SK-N-SH (cell line): ENCODE results near the gene IL17RE. TPM values are rescaled to one million over a fixed set of nuclear protein-coding genes. Genes with fewer than 3 reads are reported as not detected.

Experiments used
- CTCF ChIA-PET: fragments of 300-600, 350-600 bp; formaldehyde crosslinking; extraction: SDS; loops from one replicate; lab custom pipeline; 2021; lab: Yijun Ruan, JAX
- POLR2A ChIA-PET: fragments of 350-600 bp; sonication (Branson Sonifier 250); formaldehyde crosslinking; extraction: SDS; loops from one replicate; lab custom pipeline; 2020; ENCODE audit warnings: antibody characterized with exemption, inconsistent platforms; lab: Yijun Ruan, JAX
- DNase-seq: peaks from one replicate; pipeline ENCODE4 v3.0.0; 2012
- H2AFZ ChIP-seq: fragments of 200-600 bp; sonication (generic); 2 replicates; pipeline ENCODE4 v1.8.1; 2016; ENCODE audit warnings: antibody characterized with exemption, mild to moderate bottlenecking, low read depth
- H3F3A ChIP-seq: fragments of 200-600 bp; sonication (generic); replicated peaks from 2 replicates; pipeline ENCODE3; 2016; ENCODE audit warnings: antibody characterized with exemption, mild to moderate bottlenecking; ENCODE audit not compliant: insufficient read depth
- H3K27ac ChIP-seq, 2 experiments: fragments of 200-500 bp in 1 of 2; fragments of 200-600 bp in 1 of 2; sonication (Bioruptor generic) in 1 of 2; sonication (generic), shearing (Covaris generic) in 1 of 2; 2 replicates each; pipeline versions ENCODE4 v1.5.1 to v1.6.1; 2014 to 2016; ENCODE audit warnings: low read depth in 2 of 2, inconsistent platforms in 1 of 2, low read length in 1 of 2, mild to moderate bottlenecking in 1 of 2, mixed read lengths in 1 of 2
- H3K27me3 ChIP-seq: fragments of 200-600 bp; sonication (generic), shearing (Covaris generic); 2 replicates; pipeline ENCODE4 v1.6.1; 2016; ENCODE audit warnings: mixed run types; ENCODE audit not compliant: insufficient read depth
- H3K36me3 ChIP-seq, 2 experiments: fragments of 200-500 bp in 1 of 2; fragments of 200-600 bp in 1 of 2; sonication (Bioruptor generic) in 1 of 2; sonication (generic) in 1 of 2; replicated peaks in 1 of 2; 2 replicates each; pipeline versions ENCODE3 to v1.5.1; 2014 to 2016; ENCODE audit warnings: low read length in 1 of 2, mild to moderate bottlenecking in 1 of 2; ENCODE audit not compliant: insufficient read depth in 2 of 2, control insufficient read depth in 1 of 2
- H3K4me1 ChIP-seq, 2 experiments: fragments of 200-500 bp in 1 of 2; fragments of 200-600 bp in 1 of 2; sonication (Bioruptor generic) in 1 of 2; sonication (generic), shearing (Covaris generic) in 1 of 2; 2 replicates each; pipeline versions ENCODE4 v1.5.1 to v1.6.1; 2014 to 2016; ENCODE audit warnings: low read depth in 1 of 2, low read length in 1 of 2, mixed run types in 1 of 2; ENCODE audit not compliant: insufficient read depth in 2 of 2, control insufficient read depth in 1 of 2
- H3K4me2 ChIP-seq: fragments of 200-600 bp; sonication (generic), shearing (Covaris generic); 2 replicates; pipeline ENCODE4 v1.6.1; 2017; ENCODE audit warnings: mixed run types
- H3K4me3 ChIP-seq, 2 experiments: fragments of 200-500 bp in 1 of 2; fragments of 200-600 bp in 1 of 2; sonication (Bioruptor generic) in 1 of 2; sonication (generic), shearing (Covaris generic) in 1 of 2; 2 replicates each; pipeline versions ENCODE4 v1.5.1 to v1.8.1; 2014 to 2016; ENCODE audit warnings: low read depth in 2 of 2, inconsistent platforms in 1 of 2, low read length in 1 of 2, mild to moderate bottlenecking in 1 of 2, mixed read lengths in 1 of 2, moderate library complexity in 1 of 2
- H3K79me2 ChIP-seq: fragments of 200-600 bp; sonication (generic); 2 replicates; pipeline ENCODE4 v1.8.1; 2017; ENCODE audit warnings: mild to moderate bottlenecking; ENCODE audit not compliant: insufficient read depth
- H3K9ac ChIP-seq: fragments of 200-600 bp; sonication (generic); 2 replicates; pipeline ENCODE4 v1.6.1; 2017; ENCODE audit warnings: mixed run types
- H3K9me2 ChIP-seq: fragments of 200-600 bp; sonication (generic); 2 replicates; pipeline ENCODE4 v1.6.1; 2017; ENCODE audit warnings: mixed run types
- H3K9me3 ChIP-seq: fragments of 200-600 bp; sonication (generic); 2 replicates; pipeline ENCODE4 v1.6.1; 2017; ENCODE audit warnings: mixed run types, mild to moderate bottlenecking, moderate library complexity
- H4K20me1 ChIP-seq: fragments of 200-600 bp; sonication (generic); 2 replicates; pipeline ENCODE4 v1.6.1; 2017; ENCODE audit warnings: mild to moderate bottlenecking, mixed run types; ENCODE audit not compliant: insufficient read depth
- CHD2 ChIP-seq: fragments of 150-350 bp; IDR thresholded peaks from 2 replicates; pipeline ENCODE4 v1.6.1; 2018; ENCODE audit warnings: low read length; ENCODE audit not compliant: partially characterized antibody
- ELF1 ChIP-seq: IDR thresholded peaks from 2 replicates; pipeline ENCODE4 v1.4.0; 2012
- EP300 ChIP-seq, 2 experiments: IDR thresholded peaks; 2 replicates each; pipeline versions ENCODE4 v1.4.0 to v1.6.1; 2012; ENCODE audit warnings: borderline replicate concordance in 1 of 2, low read depth in 1 of 2, low read length in 1 of 2
- EZH2phosphoT487 ChIP-seq: fragments of 200-600 bp; sonication (generic); IDR thresholded peaks from 2 replicates; pipeline ENCODE4 v1.6.1; 2017; ENCODE audit warnings: low read depth, mixed run types, mild to moderate bottlenecking, antibody characterized with exemption, moderate library complexity, borderline replicate concordance
- FOXJ3 ChIP-seq: sonication (generic); formaldehyde crosslinking; IDR thresholded peaks from 2 replicates; pipeline ENCODE4 v1.5.1; 2020; ENCODE audit warnings: mild to moderate bottlenecking, missing genetic modification reagents
- FOXM1 ChIP-seq: IDR thresholded peaks from 2 replicates; pipeline ENCODE4 v1.4.0; 2012; ENCODE audit warnings: low read depth, mild to moderate bottlenecking
- GABPA ChIP-seq: IDR thresholded peaks from 2 replicates; pipeline ENCODE4 v1.4.0; 2012; ENCODE audit warnings: low read depth, mild to moderate bottlenecking
- JUND ChIP-seq: IDR thresholded peaks from 2 replicates; pipeline ENCODE4 v1.4.0; 2012
- MAX ChIP-seq: IDR thresholded peaks from 2 replicates; pipeline ENCODE4 v1.4.0; 2012; ENCODE audit warnings: low read depth
- MEF2A ChIP-seq: IDR thresholded peaks from 2 replicates; pipeline ENCODE4 v1.4.0; 2012; ENCODE audit warnings: low read depth, borderline replicate concordance
- MXI1 ChIP-seq: IDR thresholded peaks from 2 replicates; pipeline ENCODE4 v1.6.1; 2012; ENCODE audit warnings: mild to moderate bottlenecking, low read depth, low read length, improper control_type of control experiment
- SIN3A ChIP-seq: IDR thresholded peaks from 2 replicates; pipeline ENCODE4 v1.6.1; 2012; ENCODE audit warnings: low read depth, mild to moderate bottlenecking, low read length, moderate library complexity, borderline replicate concordance
- TCF12 ChIP-seq: IDR thresholded peaks from 2 replicates; pipeline ENCODE4 v1.4.0; 2012
- TEAD4 ChIP-seq: IDR thresholded peaks from 2 replicates; pipeline ENCODE4 v1.4.0; 2012; ENCODE audit warnings: mild to moderate bottlenecking, borderline replicate concordance; ENCODE audit not compliant: insufficient read depth
- WGBS: methylation state at CpG from one replicate; pipeline ENCODE4 v1.1.6; 2017; ENCODE audit warnings: low lambda C conversion rate; 5-methylcytosine and 5-hydroxymethylcytosine counted together
- polyA plus RNA-seq, 3 experiments: library from polyadenylated mRNA; depleted of rRNA; stranded (reverse); fragments of >200 nt; gene quantifications; 2 replicates each; pipeline ENCODE4 v1.2.3, GENCODE V29; 2012
- TF ChIP-seq, protein P1 (sequence below): IDR thresholded peaks from 2 replicates; pipeline ENCODE4 v1.4.0; 2012; ENCODE audit warnings: low read depth, borderline replicate concordance
- TF ChIP-seq, protein P2 (sequence below): fragments of 150-350 bp; IDR thresholded peaks from 2 replicates; pipeline ENCODE4 v1.6.1; 2017; ENCODE audit warnings: antibody characterized with exemption, low read length, low read depth, borderline replicate concordance
- TF ChIP-seq, protein P3 (sequence below): fragments of 150-350 bp; IDR thresholded peaks from 2 replicates; pipeline ENCODE4 v1.6.1; 2016; ENCODE audit warnings: mild to moderate bottlenecking, low read depth, low read length
- TF ChIP-seq, protein P4 (sequence below): fragments of 200-600 bp; sonication (generic); IDR thresholded peaks from 2 replicates; pipeline ENCODE4 v1.6.1; 2017; ENCODE audit warnings: antibody characterized with exemption, mild to moderate bottlenecking, moderate library complexity
- TF ChIP-seq, protein P5 (sequence below): IDR thresholded peaks from 2 replicates; pipeline ENCODE4 v1.4.0; 2012; ENCODE audit warnings: low read depth, borderline replicate concordance

Gene IL17RE
- polyA plus RNA-seq, 1 of the 3 experiments (the other 2 are of a cell fraction) = 0.95 TPM

DNA sequence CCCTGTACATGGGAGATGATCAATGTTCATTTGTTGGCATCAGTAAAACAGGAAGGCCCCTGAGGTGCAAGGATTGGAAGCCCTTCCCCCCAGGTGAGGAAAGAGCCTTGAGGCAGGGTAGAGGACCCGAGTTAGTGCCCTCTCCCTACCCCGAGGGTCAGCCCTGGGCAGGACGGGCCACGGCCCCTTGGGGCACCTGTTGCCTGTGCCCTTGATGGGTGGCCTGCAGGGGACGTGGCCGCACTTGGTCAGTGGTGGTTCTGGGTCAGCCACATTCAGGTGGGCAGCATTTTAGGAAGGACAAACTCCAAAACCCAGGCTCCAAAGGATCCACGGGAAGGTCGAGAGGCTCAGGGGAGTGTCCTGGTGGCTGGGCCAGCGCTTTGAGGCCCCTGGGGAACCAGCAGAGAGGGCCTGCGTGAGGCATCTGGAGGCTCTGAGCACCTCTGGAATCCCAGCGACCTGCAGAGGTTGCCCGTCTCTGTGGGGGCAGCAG is 43.1 kb upstream of the IL17RE start (continued):
- TF ChIP-seq, protein P1, sequence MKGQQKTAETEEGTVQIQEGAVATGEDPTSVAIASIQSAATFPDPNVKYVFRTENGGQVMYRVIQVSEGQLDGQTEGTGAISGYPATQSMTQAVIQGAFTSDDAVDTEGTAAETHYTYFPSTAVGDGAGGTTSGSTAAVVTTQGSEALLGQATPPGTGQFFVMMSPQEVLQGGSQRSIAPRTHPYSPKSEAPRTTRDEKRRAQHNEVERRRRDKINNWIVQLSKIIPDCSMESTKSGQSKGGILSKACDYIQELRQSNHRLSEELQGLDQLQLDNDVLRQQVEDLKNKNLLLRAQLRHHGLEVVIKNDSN = no peak
- no peak for TF ChIP-seq JUND
- no peak for TF ChIP-seq MAX
- TF ChIP-seq SIN3A = no peak
- no peak for TF ChIP-seq MXI1
- no peak for TF ChIP-seq TCF12
- no peak for TF ChIP-seq ELF1

DNA sequence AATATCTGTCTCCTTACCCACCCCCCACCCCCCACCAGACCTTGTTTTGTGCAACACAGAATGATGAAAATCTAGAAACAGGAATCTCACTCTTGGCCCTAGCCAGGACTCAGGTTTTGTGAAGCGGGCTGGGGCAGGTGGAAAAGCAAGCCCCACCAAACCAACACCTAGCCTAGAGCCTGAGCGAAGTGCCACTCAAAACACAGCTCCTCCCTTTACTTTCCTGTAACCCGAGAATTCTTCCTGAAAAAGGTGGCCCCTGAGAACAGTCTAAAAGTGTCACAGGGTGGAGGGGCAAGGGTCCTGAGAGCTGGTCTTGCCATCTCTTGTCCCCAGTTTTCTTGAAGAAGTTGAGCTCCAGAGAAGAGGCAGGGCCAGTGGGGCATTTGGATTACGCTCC is 41.4 kb upstream of the IL17RE start:
- ChIA-PET CTCF (interaction anchor here (0.6 kb wide), 1 partner anchor 12 kb away, joined by 3 read pairs; no protein-coding TSS in a partner anchor), POLR2A (no interaction called here)
- H4K20me1 ChIP-seq = no peaks in the 10 kb centered on the region
- no peaks in the 10 kb centered on the region for H3K9me2 ChIP-seq
- H3K4me1 ChIP-seq = peaks cover 5 to 7% of the 10 kb centered on the region in 2 experiments; a peak in 2 of 4 replicates
- no peaks in the 10 kb centered on the region for H3K79me2 ChIP-seq
- H3K27me3 ChIP-seq = no peaks in the 10 kb centered on the region
- TF ChIP-seq FOXM1 (no peak), EZH2phosphoT487 (no peak), EP300 (IDR thresholded peaks at IDR 0.05; ENCODE audit: borderline replicate concordance in 1 of 2, low read depth in 1 of 2, low read length in 1 of 2) (no peak), CHD2 (no peak), TEAD4 (no peak), TCF12 (no peak), GABPA (no peak), MXI1 (no peak), FOXJ3 (CRISPR knock-in tag) (no peak), MEF2A (no peak)
- TF ChIP-seq, protein P2, sequence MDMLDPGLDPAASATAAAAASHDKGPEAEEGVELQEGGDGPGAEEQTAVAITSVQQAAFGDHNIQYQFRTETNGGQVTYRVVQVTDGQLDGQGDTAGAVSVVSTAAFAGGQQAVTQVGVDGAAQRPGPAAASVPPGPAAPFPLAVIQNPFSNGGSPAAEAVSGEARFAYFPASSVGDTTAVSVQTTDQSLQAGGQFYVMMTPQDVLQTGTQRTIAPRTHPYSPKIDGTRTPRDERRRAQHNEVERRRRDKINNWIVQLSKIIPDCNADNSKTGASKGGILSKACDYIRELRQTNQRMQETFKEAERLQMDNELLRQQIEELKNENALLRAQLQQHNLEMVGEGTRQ = no peak
- TF ChIP-seq, protein P3, sequence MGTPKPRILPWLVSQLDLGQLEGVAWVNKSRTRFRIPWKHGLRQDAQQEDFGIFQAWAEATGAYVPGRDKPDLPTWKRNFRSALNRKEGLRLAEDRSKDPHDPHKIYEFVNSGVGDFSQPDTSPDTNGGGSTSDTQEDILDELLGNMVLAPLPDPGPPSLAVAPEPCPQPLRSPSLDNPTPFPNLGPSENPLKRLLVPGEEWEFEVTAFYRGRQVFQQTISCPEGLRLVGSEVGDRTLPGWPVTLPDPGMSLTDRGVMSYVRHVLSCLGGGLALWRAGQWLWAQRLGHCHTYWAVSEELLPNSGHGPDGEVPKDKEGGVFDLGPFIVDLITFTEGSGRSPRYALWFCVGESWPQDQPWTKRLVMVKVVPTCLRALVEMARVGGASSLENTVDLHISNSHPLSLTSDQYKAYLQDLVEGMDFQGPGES = no peak
- TF ChIP-seq, protein P4, sequence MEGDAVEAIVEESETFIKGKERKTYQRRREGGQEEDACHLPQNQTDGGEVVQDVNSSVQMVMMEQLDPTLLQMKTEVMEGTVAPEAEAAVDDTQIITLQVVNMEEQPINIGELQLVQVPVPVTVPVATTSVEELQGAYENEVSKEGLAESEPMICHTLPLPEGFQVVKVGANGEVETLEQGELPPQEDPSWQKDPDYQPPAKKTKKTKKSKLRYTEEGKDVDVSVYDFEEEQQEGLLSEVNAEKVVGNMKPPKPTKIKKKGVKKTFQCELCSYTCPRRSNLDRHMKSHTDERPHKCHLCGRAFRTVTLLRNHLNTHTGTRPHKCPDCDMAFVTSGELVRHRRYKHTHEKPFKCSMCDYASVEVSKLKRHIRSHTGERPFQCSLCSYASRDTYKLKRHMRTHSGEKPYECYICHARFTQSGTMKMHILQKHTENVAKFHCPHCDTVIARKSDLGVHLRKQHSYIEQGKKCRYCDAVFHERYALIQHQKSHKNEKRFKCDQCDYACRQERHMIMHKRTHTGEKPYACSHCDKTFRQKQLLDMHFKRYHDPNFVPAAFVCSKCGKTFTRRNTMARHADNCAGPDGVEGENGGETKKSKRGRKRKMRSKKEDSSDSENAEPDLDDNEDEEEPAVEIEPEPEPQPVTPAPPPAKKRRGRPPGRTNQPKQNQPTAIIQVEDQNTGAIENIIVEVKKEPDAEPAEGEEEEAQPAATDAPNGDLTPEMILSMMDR = no peak
- TF ChIP-seq, protein P5, sequence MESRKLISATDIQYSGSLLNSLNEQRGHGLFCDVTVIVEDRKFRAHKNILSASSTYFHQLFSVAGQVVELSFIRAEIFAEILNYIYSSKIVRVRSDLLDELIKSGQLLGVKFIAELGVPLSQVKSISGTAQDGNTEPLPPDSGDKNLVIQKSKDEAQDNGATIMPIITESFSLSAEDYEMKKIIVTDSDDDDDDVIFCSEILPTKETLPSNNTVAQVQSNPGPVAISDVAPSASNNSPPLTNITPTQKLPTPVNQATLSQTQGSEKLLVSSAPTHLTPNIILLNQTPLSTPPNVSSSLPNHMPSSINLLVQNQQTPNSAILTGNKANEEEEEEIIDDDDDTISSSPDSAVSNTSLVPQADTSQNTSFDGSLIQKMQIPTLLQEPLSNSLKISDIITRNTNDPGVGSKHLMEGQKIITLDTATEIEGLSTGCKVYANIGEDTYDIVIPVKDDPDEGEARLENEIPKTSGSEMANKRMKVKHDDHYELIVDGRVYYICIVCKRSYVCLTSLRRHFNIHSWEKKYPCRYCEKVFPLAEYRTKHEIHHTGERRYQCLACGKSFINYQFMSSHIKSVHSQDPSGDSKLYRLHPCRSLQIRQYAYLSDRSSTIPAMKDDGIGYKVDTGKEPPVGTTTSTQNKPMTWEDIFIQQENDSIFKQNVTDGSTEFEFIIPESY = no peak
- no peak overlapping the region for H3K9ac ChIP-seq
- H3F3A ChIP-seq = no peaks in the 10 kb centered on the region
- H3K27ac ChIP-seq = no peak overlapping the region
- H2AFZ ChIP-seq = no peak overlapping the region
- H3K4me3 ChIP-seq = no peak overlapping the region
- H3K36me3 ChIP-seq = no peaks in the 10 kb centered on the region
- H3K4me2 ChIP-seq = no peak overlapping the region
- no peaks in the 10 kb centered on the region for H3K9me3 ChIP-seq
- no peak for DNase-seq
- WGBS = 96% methylated on average over 4 of the region's 4 CpGs
